ENCODE data around the gene TCF4.
A peak's percentile ranks its signal among the peaks of the same experiment; 100 is the strongest.

The TCF4 gene

GRCh38 chr18:55587418-55588110 is 428 bp downstream of the TCF4 start:
- WGBS (ENCODE audit: extremely low coverage, insufficient coverage, insufficient read length): no CpG with 5 or more reads among the region's 63 CpGs
- Histone ChIP-seq H3K4me1 (ENCODE audit: control insufficient read depth in 1 of 2, insufficient read depth in 2 of 2, low read length in 2 of 2) (peaks cover 4 to 6% of the 10 kb centered on the region in 2 experiments), H2BK5ac (ENCODE audit: low read depth, low read length, poor library complexity) (peak overlapping the region; percentile 35), H3K9ac (ENCODE audit: low read length) (peak overlapping the region; percentile 84), H2AFZ (ENCODE audit: insufficient read depth, low read length, poor library complexity) (no peak overlapping the region), H2AK5ac (ENCODE audit: low read length) (no peak overlapping the region), H3K4me2 (ENCODE audit: low read length) (peak overlapping the region; percentile 60), H3K36me3 (ENCODE audit: control insufficient read depth in 1 of 2, insufficient read depth in 2 of 2, low read length in 2 of 2) (no peaks in the 10 kb centered on the region), H3K23ac (ENCODE audit: low read length) (no peak overlapping the region), H2BK120ac (ENCODE audit: insufficient read depth, low read length, poor library complexity) (no peak overlapping the region), H3K9me3 (ENCODE audit: insufficient read depth, low read depth, low read length) (no peaks in the 10 kb centered on the region), H3K27ac (ENCODE audit: low read depth, low read length) (peak overlapping the region; percentile 72), H2BK12ac (ENCODE audit: low read length) (no peak overlapping the region), H3K27me3 (ENCODE audit: insufficient read depth, low read length) (no peaks in the 10 kb centered on the region), H3K14ac (ENCODE audit: low read length) (peak overlapping the region; percentile 28), H4K12ac (ENCODE audit: low read depth, low read length) (no peak overlapping the region), H3K79me2 (ENCODE audit: control insufficient read depth, insufficient read depth, low read length, poor library complexity) (peaks cover 7% of the 10 kb centered on the region), H4K91ac (ENCODE audit: low read depth, low read length) (peak overlapping the region; percentile 62), H3K79me1 (ENCODE audit: low read length) (peaks cover 12% of the 10 kb centered on the region), H3K18ac (ENCODE audit: low read length) (no peak overlapping the region), H3K4ac (ENCODE audit: low read depth, low read length) (peak overlapping the region; percentile 33), H3K4me3 (ENCODE audit: low read depth, low read length) (peak overlapping the region; percentile 78), H4K8ac (ENCODE audit: low read depth, low read length) (peak overlapping the region; percentile 12)
- peak in 1 of 2 donors; percentile 13 for DNase-seq

- no peak for DNase-seq
- Histone ChIP-seq H3K4me2 (ENCODE audit: low read length) (peak overlapping the region; percentile 71), H3K18ac (ENCODE audit: low read length) (no peak overlapping the region), H3K14ac (ENCODE audit: low read length) (no peak overlapping the region), H4K91ac (ENCODE audit: low read depth, low read length) (no peak overlapping the region), H3K4me1 (ENCODE audit: control insufficient read depth in 1 of 2, insufficient read depth in 2 of 2, low read length in 2 of 2) (peaks cover 4 to 6% of the 10 kb centered on the region in 2 experiments), H3K36me3 (ENCODE audit: control insufficient read depth in 1 of 2, insufficient read depth in 2 of 2, low read length in 2 of 2) (no peaks in the 10 kb centered on the region), H2BK12ac (ENCODE audit: low read length) (no peak overlapping the region), H3K9ac (ENCODE audit: low read length) (no peak overlapping the region), H2AFZ (ENCODE audit: insufficient read depth, low read length, poor library complexity) (no peak overlapping the region), H2AK5ac (ENCODE audit: low read length) (no peak overlapping the region), H3K4ac (ENCODE audit: low read depth, low read length) (peak overlapping the region; percentile 35), H3K9me3 (ENCODE audit: insufficient read depth, low read depth, low read length) (no peaks in the 10 kb centered on the region), H3K27ac (ENCODE audit: low read depth, low read length) (peak overlapping the region; percentile 37), H3K79me2 (ENCODE audit: control insufficient read depth, insufficient read depth, low read length, poor library complexity) (peaks cover 7% of the 10 kb centered on the region), H3K23ac (ENCODE audit: low read length) (no peak overlapping the region), H4K8ac (ENCODE audit: low read depth, low read length) (no peak overlapping the region), H2BK5ac (ENCODE audit: low read depth, low read length, poor library complexity) (no peak overlapping the region), H2BK120ac (ENCODE audit: insufficient read depth, low read length, poor library complexity) (no peak overlapping the region), H3K79me1 (ENCODE audit: low read length) (peaks cover 12% of the 10 kb centered on the region), H3K4me3 (ENCODE audit: low read depth, low read length) (no peak overlapping the region), H3K27me3 (ENCODE audit: insufficient read depth, low read length) (no peaks in the 10 kb centered on the region), H4K12ac (ENCODE audit: low read depth, low read length) (no peak overlapping the region)
- WGBS (ENCODE audit: extremely low coverage, insufficient coverage, insufficient read length): no CpG with 5 or more reads among the region's 11 CpGs
Observed at GRCh38 chr18:55585920-55586561, 2.0 kb downstream of the TCF4 start.

- H3K18ac ChIP-seq (ENCODE audit: low read length): no peak overlapping the region
- no peak overlapping the region for H3K23ac ChIP-seq (ENCODE audit: low read length)
- no peak overlapping the region for H4K12ac ChIP-seq (ENCODE audit: low read depth, low read length)
- no peak overlapping the region for H2AK5ac ChIP-seq (ENCODE audit: low read length)
- no peaks in the 10 kb centered on the region for H3K27me3 ChIP-seq (ENCODE audit: insufficient read depth, low read length)
- no peak overlapping the region for H2BK12ac ChIP-seq (ENCODE audit: low read length)
- no peaks in the 10 kb centered on the region for H3K9me3 ChIP-seq (ENCODE audit: insufficient read depth, low read depth, low read length)
- no peak overlapping the region for H3K9ac ChIP-seq (ENCODE audit: low read length)
- peaks cover 4 to 6% of the 10 kb centered on the region in 2 experiments for H3K4me1 ChIP-seq (ENCODE audit: control insufficient read depth in 1 of 2, insufficient read depth in 2 of 2, low read length in 2 of 2)
- H3K79me2 ChIP-seq (ENCODE audit: control insufficient read depth, insufficient read depth, low read length, poor library complexity): peaks cover 7% of the 10 kb centered on the region
- H3K4ac ChIP-seq (ENCODE audit: low read depth, low read length): peak overlapping the region; percentile 35
- peak overlapping the region; percentile 71 for H3K4me2 ChIP-seq (ENCODE audit: low read length)
- peaks cover 0 to 3% of the 10 kb centered on the region in 2 experiments for H3K36me3 ChIP-seq (ENCODE audit: control insufficient read depth in 1 of 2, insufficient read depth in 2 of 2, low read length in 2 of 2)
- peaks cover 12% of the 10 kb centered on the region for H3K79me1 ChIP-seq (ENCODE audit: low read length)
- no peak overlapping the region for H2BK5ac ChIP-seq (ENCODE audit: low read depth, low read length, poor library complexity)
- H2BK120ac ChIP-seq (ENCODE audit: insufficient read depth, low read length, poor library complexity): no peak overlapping the region
- H3K4me3 ChIP-seq (ENCODE audit: low read depth, low read length): no peak overlapping the region
- WGBS (ENCODE audit: extremely low coverage, insufficient coverage, insufficient read length): no CpG with 5 or more reads among the region's 5 CpGs
- H4K91ac ChIP-seq (ENCODE audit: low read depth, low read length): no peak overlapping the region
- H3K14ac ChIP-seq (ENCODE audit: low read length): no peak overlapping the region
- H2AFZ ChIP-seq (ENCODE audit: insufficient read depth, low read length, poor library complexity): no peak overlapping the region
- H3K27ac ChIP-seq (ENCODE audit: low read depth, low read length): peak overlapping the region; percentile 37
- no peak for DNase-seq
- no peak overlapping the region for H4K8ac ChIP-seq (ENCODE audit: low read depth, low read length)
Observed at GRCh38 chr18:55585065-55585919, 2.7 kb downstream of the TCF4 start.

DNA sequence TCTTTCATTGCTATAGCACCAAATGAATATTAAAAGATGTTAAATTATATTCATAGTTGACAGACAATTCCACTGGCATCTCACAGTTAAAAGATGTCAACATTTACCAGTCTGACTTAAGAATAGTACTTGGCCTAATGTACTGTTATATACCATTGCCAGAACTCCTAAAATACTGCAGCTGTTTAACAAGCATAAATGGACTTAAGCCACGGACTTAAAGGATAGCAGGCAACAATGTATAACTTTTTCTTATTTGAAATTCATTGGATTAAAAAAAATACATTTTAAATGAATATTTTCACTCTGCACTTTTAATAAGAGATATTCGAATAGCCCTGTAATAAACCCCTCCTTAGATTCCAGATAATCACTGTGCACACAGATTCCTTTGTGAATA is 3.8 kb downstream of the TCF4 start:
- no peak for DNase-seq
- no CpG with 5 or more reads among the region's 2 CpGs for WGBS (ENCODE audit: extremely low coverage, insufficient coverage, insufficient read length)

More for the DNA sequence above, 3.8 kb downstream of the TCF4 start:
- Histone ChIP-seq H3K4me3 (ENCODE audit: low read depth, low read length) (no peak overlapping the region), H3K4ac (ENCODE audit: low read depth, low read length) (no peak overlapping the region), H3K79me1 (ENCODE audit: low read length) (peaks cover 6% of the 10 kb centered on the region), H4K12ac (ENCODE audit: low read depth, low read length) (no peak overlapping the region), H3K36me3 (ENCODE audit: control insufficient read depth in 1 of 2, insufficient read depth in 2 of 2, low read length in 2 of 2) (peaks cover 0 to 3% of the 10 kb centered on the region in 2 experiments), H3K79me2 (ENCODE audit: control insufficient read depth, insufficient read depth, low read length, poor library complexity) (peaks cover 2% of the 10 kb centered on the region), H3K27ac (ENCODE audit: low read depth, low read length) (no peak overlapping the region), H3K14ac (ENCODE audit: low read length) (no peak overlapping the region), H3K4me1 (ENCODE audit: control insufficient read depth in 1 of 2, insufficient read depth in 2 of 2, low read length in 2 of 2) (peaks cover 0 to 2% of the 10 kb centered on the region in 2 experiments), H3K9ac (ENCODE audit: low read length) (no peak overlapping the region), H2AK5ac (ENCODE audit: low read length) (no peak overlapping the region), H3K4me2 (ENCODE audit: low read length) (no peak overlapping the region), H2BK5ac (ENCODE audit: low read depth, low read length, poor library complexity) (no peak overlapping the region), H4K8ac (ENCODE audit: low read depth, low read length) (no peak overlapping the region), H3K9me3 (ENCODE audit: insufficient read depth, low read depth, low read length) (no peaks in the 10 kb centered on the region), H3K18ac (ENCODE audit: low read length) (no peak overlapping the region), H2BK120ac (ENCODE audit: insufficient read depth, low read length, poor library complexity) (no peak overlapping the region), H2AFZ (ENCODE audit: insufficient read depth, low read length, poor library complexity) (no peak overlapping the region), H2BK12ac (ENCODE audit: low read length) (no peak overlapping the region), H3K23ac (ENCODE audit: low read length) (no peak overlapping the region), H3K27me3 (ENCODE audit: insufficient read depth, low read length) (no peaks in the 10 kb centered on the region), H4K91ac (ENCODE audit: low read depth, low read length) (no peak overlapping the region)

Data from trophoblast cell (in vitro differentiated cells and primary cell).